Right atrium auricular region (tissue), 2 donors: ENCODE measurements around the gene ZP1. TPM values are rescaled to one million over a fixed set of nuclear protein-coding genes. Genes with fewer than 3 reads are reported as not detected.

Experiments used
- DNase-seq: peaks from one replicate; pipeline ENCODE4 v3.0.0-alpha.2; 2019; ENCODE audit warnings: low spot score
- H3K27ac ChIP-seq, 2 donors: fragments of 200-600 bp; sonication (generic); 1 replicate in 1 of 2; 2 replicates in 1 of 2; pipeline ENCODE4 v1.5.1; 2016 to 2019
- H3K27me3 ChIP-seq, 2 donors: fragments of 200-600 bp; sonication (generic); one replicate each; pipeline versions ENCODE4 v1.5.1 to v1.6.0; 2017 to 2019
- H3K36me3 ChIP-seq: fragments of 200-600 bp; sonication (generic); one replicate; pipeline ENCODE4 v1.5.1; 2016
- H3K4me1 ChIP-seq, 2 donors: fragments of 200-600 bp; sonication (generic); one replicate each; pipeline versions ENCODE4 v1.5.1 to v1.6.0; 2017 to 2019
- H3K4me3 ChIP-seq, 2 donors: fragments of 200-600 bp; sonication (generic); 1 replicate in 1 of 2; 2 replicates in 1 of 2; pipeline ENCODE4 v1.5.1; 2017 to 2019; ENCODE audit warnings: mild to moderate bottlenecking in 1 of 2, moderate library complexity in 1 of 2
- H3K9me3 ChIP-seq, 2 donors: fragments of 200-600 bp; sonication (generic); one replicate each; pipeline ENCODE4 v1.5.1; 2019
- CTCF ChIP-seq, 2 donors: fragments of 200-600 bp; sonication (generic); IDR thresholded peaks; one replicate each; pipeline ENCODE4 v1.5.1; 2019; ENCODE audit warnings: antibody characterized with exemption in 2 of 2
- total RNA-seq, 2 donors: library from RNA; depleted of rRNA; stranded (reverse); fragments of >200 nt; gene quantifications; one replicate each; pipeline ENCODE4 v1.1.0, GENCODE V29; 2016

The ZP1 gene
- total RNA-seq, 2 donors from 2014 or later: not detected

GRCh38 chr11:60878245-60879101 is 11.1 kb downstream of the ZP1 start:
- no peak for TF ChIP-seq CTCF (IDR thresholded peaks at IDR 0.05)
- Histone ChIP-seq H3K4me1 (peaks cover 0 to 9% of the 10 kb centered on the region in 2 donors), H3K4me3 (no peak overlapping the region), H3K27ac (peak overlapping the region; percentile 22 to 42), H3K9me3 (no peaks in the 10 kb centered on the region), H3K36me3 (peaks cover 7% of the 10 kb centered on the region), H3K27me3 (no peaks in the 10 kb centered on the region)
- DNase-seq: no peak

- H3K27ac ChIP-seq: no peak overlapping the region
- no peak for TF ChIP-seq CTCF (IDR thresholded peaks at IDR 0.05)
- H3K4me1 ChIP-seq: peaks cover 0 to 6% of the 10 kb centered on the region in 2 donors
- no peaks in the 10 kb centered on the region for H3K9me3 ChIP-seq
- H3K27me3 ChIP-seq: no peaks in the 10 kb centered on the region
- H3K36me3 ChIP-seq: peaks cover 7% of the 10 kb centered on the region
- no peak for DNase-seq
- H3K4me3 ChIP-seq: no peak overlapping the region
These were observed 11.8 kb downstream of the ZP1 start for GRCh38 chr11:60879104-60879503.

- no peak for TF ChIP-seq CTCF (IDR thresholded peaks at IDR 0.05)
- Histone ChIP-seq H3K9me3 (no peaks in the 10 kb centered on the region), H3K4me3 (no peak overlapping the region), H3K4me1 (peaks cover 0 to 6% of the 10 kb centered on the region in 2 donors), H3K27ac (no peak overlapping the region), H3K27me3 (no peaks in the 10 kb centered on the region), H3K36me3 (peaks cover 7% of the 10 kb centered on the region)
- no peak for DNase-seq
These were observed 12.7 kb downstream of the ZP1 start for GRCh38 chr11:60879971-60880588.

- Histone ChIP-seq H3K4me3 (no peak overlapping the region), H3K4me1 (peaks cover 0 to 6% of the 10 kb centered on the region in 2 donors), H3K27ac (no peak overlapping the region), H3K27me3 (no peaks in the 10 kb centered on the region), H3K36me3 (peaks cover 7% of the 10 kb centered on the region), H3K9me3 (no peaks in the 10 kb centered on the region)
- TF ChIP-seq CTCF (IDR thresholded peaks at IDR 0.05): no peak
- DNase-seq: no peak
These were observed 13.4 kb downstream of the ZP1 start for GRCh38 chr11:60880643-60881282.

GRCh38 chr11:60887556-60887955 is 20.2 kb downstream of the ZP1 start:
- Histone ChIP-seq H3K9me3 (no peaks in the 10 kb centered on the region), H3K36me3 (peaks cover 16% of the 10 kb centered on the region), H3K27ac (no peak overlapping the region), H3K27me3 (no peaks in the 10 kb centered on the region), H3K4me1 (peaks cover 0 to 19% of the 10 kb centered on the region in 2 donors), H3K4me3 (no peak overlapping the region)
- peak; percentile 20 to 59 for TF ChIP-seq CTCF (IDR thresholded peaks at IDR 0.05)
- no peak for DNase-seq
